ENCODE results near the gene OXER1.

Gene OXER1

GRCh38 chr2:42784204-42784880, 20.4 kb upstream of the OXER1 start:
- H3K9ac ChIP-seq (ENCODE audit: low read depth, low read length) = no peak overlapping the region
- H3K4me1 ChIP-seq (ENCODE audit: control insufficient read depth, insufficient read depth, low read length) = no peaks in the 10 kb centered on the region
- H3K9me3 ChIP-seq (ENCODE audit: control insufficient read depth, insufficient read depth, low read length) = peaks cover 10% of the 10 kb centered on the region
- H3K4me3 ChIP-seq (ENCODE audit: low read depth, low read length) = no peak overlapping the region
- no peaks in the 10 kb centered on the region for H3K27me3 ChIP-seq (ENCODE audit: control insufficient read depth, insufficient read depth, low read length)
- H3K36me3 ChIP-seq (ENCODE audit: control insufficient read depth, insufficient read depth, low read length) = no peaks in the 10 kb centered on the region
- H3K27ac ChIP-seq (ENCODE audit: low read depth, low read length) = no peak overlapping the region

DNA sequence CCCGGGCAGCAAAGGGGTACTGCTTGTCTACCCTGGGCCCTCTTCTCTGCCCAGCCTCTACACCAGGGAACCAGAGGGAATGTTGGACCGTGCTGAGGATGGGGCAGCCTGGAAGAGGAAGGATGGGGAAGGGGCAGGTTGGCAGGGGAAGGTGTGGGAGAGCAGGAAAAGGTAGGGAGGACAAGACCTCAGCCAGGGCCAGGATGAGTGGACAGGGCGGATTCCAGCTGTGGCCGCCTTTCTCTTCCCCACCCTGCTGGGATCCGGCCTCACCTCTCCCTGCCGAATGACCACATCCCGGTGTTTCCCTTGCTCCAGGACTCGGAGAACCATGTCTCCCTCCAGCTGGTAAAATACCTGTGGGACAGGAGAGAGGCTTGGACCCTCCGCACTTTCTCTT, 19.6 kb upstream of the OXER1 start:
- Histone ChIP-seq H3K27me3 (ENCODE audit: control insufficient read depth, insufficient read depth, low read length) (no peaks in the 10 kb centered on the region), H3K4me1 (ENCODE audit: control insufficient read depth, insufficient read depth, low read length) (no peaks in the 10 kb centered on the region), H3K9me3 (ENCODE audit: control insufficient read depth, insufficient read depth, low read length) (peaks cover 12% of the 10 kb centered on the region), H3K9ac (ENCODE audit: low read depth, low read length) (no peak overlapping the region), H3K4me3 (ENCODE audit: low read depth, low read length) (no peak overlapping the region), H3K27ac (ENCODE audit: low read depth, low read length) (no peak overlapping the region), H3K36me3 (ENCODE audit: control insufficient read depth, insufficient read depth, low read length) (no peaks in the 10 kb centered on the region)

GRCh38 chr2:42781181-42781580, 17.2 kb upstream of the OXER1 start:
- H3K36me3 ChIP-seq (ENCODE audit: control insufficient read depth, insufficient read depth, low read length) = no peaks in the 10 kb centered on the region
- no peak overlapping the region for H3K27ac ChIP-seq (ENCODE audit: low read depth, low read length)
- no peaks in the 10 kb centered on the region for H3K4me1 ChIP-seq (ENCODE audit: control insufficient read depth, insufficient read depth, low read length)
- H3K4me3 ChIP-seq (ENCODE audit: low read depth, low read length) = no peak overlapping the region
- H3K27me3 ChIP-seq (ENCODE audit: control insufficient read depth, insufficient read depth, low read length) = no peaks in the 10 kb centered on the region
- no peak overlapping the region for H3K9ac ChIP-seq (ENCODE audit: low read depth, low read length)
- peaks cover 29% of the 10 kb centered on the region for H3K9me3 ChIP-seq (ENCODE audit: control insufficient read depth, insufficient read depth, low read length)

GRCh38 chr2:42777883-42778805, 14.2 kb upstream of the OXER1 start:
- H3K36me3 ChIP-seq (ENCODE audit: control insufficient read depth, insufficient read depth, low read length) = no peaks in the 10 kb centered on the region
- H3K4me3 ChIP-seq (ENCODE audit: low read depth, low read length) = no peak overlapping the region
- no peak overlapping the region for H3K27ac ChIP-seq (ENCODE audit: low read depth, low read length)
- H3K4me1 ChIP-seq (ENCODE audit: control insufficient read depth, insufficient read depth, low read length) = peaks cover 14% of the 10 kb centered on the region
- H3K9ac ChIP-seq (ENCODE audit: low read depth, low read length) = no peak overlapping the region
- H3K27me3 ChIP-seq (ENCODE audit: control insufficient read depth, insufficient read depth, low read length) = no peaks in the 10 kb centered on the region
- peaks cover 29% of the 10 kb centered on the region for H3K9me3 ChIP-seq (ENCODE audit: control insufficient read depth, insufficient read depth, low read length)

DNA sequence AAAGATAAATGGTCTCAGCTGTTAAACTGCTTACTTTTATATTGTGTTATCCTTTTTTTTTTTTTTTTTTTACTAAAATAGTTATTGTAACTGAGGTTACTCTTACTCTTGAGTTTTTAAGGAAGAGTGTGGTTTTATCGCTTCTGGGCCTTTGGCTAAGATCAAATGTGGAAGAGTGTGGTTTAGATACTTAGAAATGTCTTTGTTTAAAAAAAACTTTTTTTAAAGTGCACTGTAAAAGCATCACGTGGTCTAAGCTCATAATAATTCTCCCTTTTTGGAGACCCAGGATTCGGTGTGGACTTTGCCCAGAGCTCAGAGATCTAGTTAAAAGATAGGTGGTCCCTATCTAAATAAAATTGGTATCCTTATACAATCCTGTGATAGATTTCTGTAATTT, 11.9 kb upstream of the OXER1 start:
- H3K36me3 ChIP-seq (ENCODE audit: control insufficient read depth, insufficient read depth, low read length) = no peaks in the 10 kb centered on the region
- H3K4me1 ChIP-seq (ENCODE audit: control insufficient read depth, insufficient read depth, low read length) = peaks cover 20% of the 10 kb centered on the region
- no peak overlapping the region for H3K4me3 ChIP-seq (ENCODE audit: low read depth, low read length)
- H3K27me3 ChIP-seq (ENCODE audit: control insufficient read depth, insufficient read depth, low read length) = no peaks in the 10 kb centered on the region
- H3K9ac ChIP-seq (ENCODE audit: low read depth, low read length) = no peak overlapping the region
- H3K9me3 ChIP-seq (ENCODE audit: control insufficient read depth, insufficient read depth, low read length) = peaks cover 23% of the 10 kb centered on the region
- H3K27ac ChIP-seq (ENCODE audit: low read depth, low read length) = no peak overlapping the region

DNA sequence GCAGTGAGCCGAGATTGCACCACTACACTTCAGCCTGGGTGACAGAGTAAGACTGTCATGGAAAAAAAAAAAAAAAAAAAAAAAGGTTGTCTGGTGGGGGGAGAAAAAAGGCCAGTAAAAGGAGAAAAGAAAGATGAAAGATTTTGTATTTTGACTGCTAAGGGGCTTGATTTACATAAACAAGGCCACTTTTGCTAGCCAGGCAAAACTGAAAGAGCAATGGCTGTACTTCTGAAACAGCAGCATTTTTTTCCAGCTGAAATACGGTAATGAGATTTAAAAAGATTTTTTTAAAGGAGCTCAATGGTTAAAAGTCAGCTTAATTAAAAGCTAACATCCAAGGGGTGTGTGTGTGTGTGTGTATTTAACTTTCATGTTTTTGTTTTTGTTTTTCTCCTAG, 11.3 kb upstream of the OXER1 start:
- H3K27ac ChIP-seq (ENCODE audit: low read depth, low read length) = no peak overlapping the region
- H3K4me1 ChIP-seq (ENCODE audit: control insufficient read depth, insufficient read depth, low read length) = peaks cover 20% of the 10 kb centered on the region
- H3K4me3 ChIP-seq (ENCODE audit: low read depth, low read length) = no peak overlapping the region
- no peaks in the 10 kb centered on the region for H3K36me3 ChIP-seq (ENCODE audit: control insufficient read depth, insufficient read depth, low read length)
- no peaks in the 10 kb centered on the region for H3K27me3 ChIP-seq (ENCODE audit: control insufficient read depth, insufficient read depth, low read length)
- H3K9me3 ChIP-seq (ENCODE audit: control insufficient read depth, insufficient read depth, low read length) = peaks cover 19% of the 10 kb centered on the region
- no peak overlapping the region for H3K9ac ChIP-seq (ENCODE audit: low read depth, low read length)

- Histone ChIP-seq H3K4me3 (ENCODE audit: low read depth, low read length) (no peak overlapping the region), H3K9ac (ENCODE audit: low read depth, low read length) (no peak overlapping the region), H3K36me3 (ENCODE audit: control insufficient read depth, insufficient read depth, low read length) (no peaks in the 10 kb centered on the region), H3K27me3 (ENCODE audit: control insufficient read depth, insufficient read depth, low read length) (no peaks in the 10 kb centered on the region), H3K4me1 (ENCODE audit: control insufficient read depth, insufficient read depth, low read length) (peaks cover 20% of the 10 kb centered on the region), H3K9me3 (ENCODE audit: control insufficient read depth, insufficient read depth, low read length) (0 out of 2 replicates have a peak, but pooled peaks cover under 1% of the 10 kb centered on the region), H3K27ac (ENCODE audit: low read depth, low read length) (no peak overlapping the region)
Observed at GRCh38 chr2:42771546-42772153, 7.7 kb upstream of the OXER1 start.

DNA sequence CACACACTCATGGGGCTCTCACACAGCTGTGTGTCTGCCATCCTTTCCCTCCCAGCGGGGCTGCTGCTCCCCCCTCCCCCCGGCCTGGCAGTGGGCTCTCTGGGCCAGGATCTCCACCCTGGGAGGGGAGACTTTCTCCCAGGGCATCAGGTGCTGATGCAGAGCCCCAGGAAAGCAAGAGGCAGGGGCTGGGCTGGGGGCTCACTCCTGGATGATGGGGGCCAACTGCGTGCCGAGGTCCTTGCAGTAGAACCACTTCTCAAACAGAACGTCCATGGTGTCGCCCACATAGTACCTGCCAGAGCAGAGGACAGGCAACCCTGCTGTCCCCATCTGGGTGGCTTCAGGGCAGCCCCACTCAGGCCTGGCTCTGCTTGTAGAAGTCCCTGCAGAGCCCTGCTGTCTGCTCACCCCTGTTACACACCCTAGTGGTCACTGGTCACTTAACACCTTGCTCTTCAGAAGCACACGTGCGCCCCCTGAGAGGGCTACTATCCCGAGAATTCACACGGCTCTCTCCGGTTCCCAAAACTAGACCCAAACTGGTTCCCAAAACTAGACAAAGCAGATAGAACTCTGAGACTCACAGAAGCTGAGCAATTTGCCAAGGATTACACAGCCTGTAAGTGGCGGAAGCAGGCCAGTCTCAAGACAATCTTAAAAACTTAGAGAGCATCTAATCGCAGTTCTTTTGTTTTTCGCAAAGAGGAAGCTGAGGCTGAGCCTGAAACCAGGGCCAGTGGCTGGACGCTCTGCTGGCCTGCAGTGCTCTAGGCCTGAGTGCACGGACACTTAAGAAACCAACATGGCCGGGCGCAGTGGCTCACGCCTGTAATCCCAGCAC, 6.6 kb upstream of the OXER1 start:
- Histone ChIP-seq H3K27ac (ENCODE audit: low read depth, low read length) (no peak overlapping the region), H3K4me3 (ENCODE audit: low read depth, low read length) (no peak overlapping the region), H3K9ac (ENCODE audit: low read depth, low read length) (no peak overlapping the region), H3K36me3 (ENCODE audit: control insufficient read depth, insufficient read depth, low read length) (no peaks in the 10 kb centered on the region), H3K27me3 (ENCODE audit: control insufficient read depth, insufficient read depth, low read length) (no peaks in the 10 kb centered on the region), H3K4me1 (ENCODE audit: control insufficient read depth, insufficient read depth, low read length) (peaks cover 20% of the 10 kb centered on the region), H3K9me3 (ENCODE audit: control insufficient read depth, insufficient read depth, low read length) (no peaks in the 10 kb centered on the region)

- H3K4me3 ChIP-seq (ENCODE audit: low read depth, low read length) = no peak overlapping the region
- no peaks in the 10 kb centered on the region for H3K27me3 ChIP-seq (ENCODE audit: control insufficient read depth, insufficient read depth, low read length)
- no peak overlapping the region for H3K9ac ChIP-seq (ENCODE audit: low read depth, low read length)
- no peaks in the 10 kb centered on the region for H3K36me3 ChIP-seq (ENCODE audit: control insufficient read depth, insufficient read depth, low read length)
- H3K9me3 ChIP-seq (ENCODE audit: control insufficient read depth, insufficient read depth, low read length) = no peaks in the 10 kb centered on the region
- no peak overlapping the region for H3K27ac ChIP-seq (ENCODE audit: low read depth, low read length)
- peaks cover 20% of the 10 kb centered on the region for H3K4me1 ChIP-seq (ENCODE audit: control insufficient read depth, insufficient read depth, low read length)
Observed at GRCh38 chr2:42769583-42770287, 5.8 kb upstream of the OXER1 start.

DNA sequence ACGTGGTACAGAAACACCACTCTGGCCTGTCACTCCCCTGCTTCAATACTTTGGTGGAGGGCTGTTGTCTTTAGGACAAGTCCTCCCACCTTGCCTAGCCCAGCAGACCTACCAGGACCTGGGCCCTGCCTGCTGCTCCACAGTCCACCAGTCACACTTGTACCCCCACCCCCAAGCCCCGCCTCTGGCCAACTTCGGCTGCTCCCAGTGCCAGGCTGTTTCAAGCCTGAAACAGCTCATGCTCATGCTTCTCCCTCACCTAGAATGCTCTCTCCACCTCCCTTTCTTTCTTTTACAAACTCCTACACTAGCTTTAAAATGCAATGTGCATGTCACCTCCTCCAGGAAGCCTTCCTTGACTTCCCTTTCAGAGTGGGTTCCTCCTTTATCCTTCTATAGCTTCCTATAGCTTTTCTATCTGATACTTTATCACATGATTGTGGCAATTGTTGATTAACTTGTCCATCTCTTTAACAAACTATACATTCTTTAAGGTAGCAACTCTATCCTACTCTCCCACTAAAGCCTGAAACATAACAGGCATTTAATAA, 4.8 kb upstream of the OXER1 start:
- Histone ChIP-seq H3K27me3 (ENCODE audit: control insufficient read depth, insufficient read depth, low read length) (no peaks in the 10 kb centered on the region), H3K36me3 (ENCODE audit: control insufficient read depth, insufficient read depth, low read length) (no peaks in the 10 kb centered on the region), H3K4me1 (ENCODE audit: control insufficient read depth, insufficient read depth, low read length) (peaks cover 11% of the 10 kb centered on the region), H3K9me3 (ENCODE audit: control insufficient read depth, insufficient read depth, low read length) (no peaks in the 10 kb centered on the region), H3K27ac (ENCODE audit: low read depth, low read length) (no peak overlapping the region), H3K4me3 (ENCODE audit: low read depth, low read length) (no peak overlapping the region), H3K9ac (ENCODE audit: low read depth, low read length) (no peak overlapping the region)
